Keratinocyte (primary cell): ENCODE data around the gene FZR1. TPM values are rescaled to one million over a fixed set of nuclear protein-coding genes. Genes with fewer than 3 reads are reported as not detected.
"Not testable (repeated sequence)": the region's sequence is repeated elsewhere in the genome, so short reads cannot be mapped to it uniquely, and the experiment has no call there.

Source experiments
- DNase-seq: peaks from one replicate; pipeline ENCODE4 v3.0.0-alpha.2; 2011; ENCODE audit warnings: low read depth, missing footprints, low spot score
- FAIRE-seq: peaks from 2 replicates; lab custom pipeline; 2011; peaks lifted over from hg19 to GRCh38; lab: Jason Lieb, UNC
- H2AFZ ChIP-seq: 2 replicates; pipeline ENCODE4 v1.6.0; 2012; ENCODE audit warnings: low read length, control low read depth, inconsistent platforms; ENCODE audit not compliant: control insufficient read depth
- H3K27ac ChIP-seq: 2 replicates; pipeline ENCODE4 v1.5.1; 2011; ENCODE audit warnings: low read length; ENCODE audit not compliant: control insufficient read depth, insufficient read depth
- H3K27me3 ChIP-seq: 3 replicates; pipeline ENCODE4 v1.6.0; 2011; ENCODE audit warnings: low read length; ENCODE audit not compliant: control insufficient read depth, insufficient read depth; ENCODE audit errors: extremely low read depth
- H3K36me3 ChIP-seq, 2 experiments: 2 replicates in 1 of 2; 3 replicates in 1 of 2; pipeline ENCODE4 v1.5.1; 2011; ENCODE audit warnings: low read length in 2 of 2, mild to moderate bottlenecking in 1 of 2; ENCODE audit not compliant: control insufficient read depth in 2 of 2, insufficient read depth in 2 of 2; ENCODE audit errors: extremely low read depth in 1 of 2
- H3K4me1 ChIP-seq: 3 replicates; pipeline ENCODE4 v1.5.1; 2011; ENCODE audit warnings: low read length; ENCODE audit not compliant: control insufficient read depth, insufficient read depth; ENCODE audit errors: extremely low read depth
- H3K4me2 ChIP-seq: 3 replicates; pipeline ENCODE4 v1.6.0; 2011; ENCODE audit warnings: low read depth, low read length; ENCODE audit not compliant: control insufficient read depth, insufficient read depth; ENCODE audit errors: extremely low read depth
- H3K4me3 ChIP-seq, 3 experiments: fragments of 200-600 bp in 1 of 3; sonication (generic) in 1 of 3; 2 replicates in 2 of 3; 3 replicates in 1 of 3; pipeline ENCODE4 v1.5.1; 2011 to 2016; ENCODE audit warnings: low read length in 3 of 3, mild to moderate bottlenecking in 3 of 3, control low read depth in 2 of 3, inconsistent platforms in 1 of 3, low read depth in 1 of 3, mixed read lengths in 1 of 3, mixed run types in 1 of 3, moderate library complexity in 1 of 3; ENCODE audit not compliant: control insufficient read depth in 2 of 3, insufficient read depth in 2 of 3; ENCODE audit errors: extremely low read depth in 1 of 3
- H3K79me2 ChIP-seq: 2 replicates; pipeline ENCODE4 v1.6.0; 2012; ENCODE audit warnings: low read length; ENCODE audit not compliant: control insufficient read depth, insufficient read depth
- H3K9ac ChIP-seq: 3 replicates; pipeline ENCODE4 v1.6.0; 2011; ENCODE audit warnings: low read length; ENCODE audit not compliant: control insufficient read depth, insufficient read depth; ENCODE audit errors: extremely low read depth
- H3K9me1 ChIP-seq: 3 replicates; pipeline ENCODE4 v1.6.0; 2011; ENCODE audit warnings: low read length; ENCODE audit not compliant: control insufficient read depth, insufficient read depth; ENCODE audit errors: extremely low read depth
- H3K9me3 ChIP-seq: 2 replicates; pipeline ENCODE4 v1.5.1; 2012; ENCODE audit warnings: low read depth, low read length; ENCODE audit not compliant: control insufficient read depth
- H4K20me1 ChIP-seq: 3 replicates; pipeline ENCODE4 v1.6.0; 2011; ENCODE audit warnings: low read length; ENCODE audit not compliant: control insufficient read depth, insufficient read depth; ENCODE audit errors: extremely low read depth
- CTCF ChIP-seq, 3 experiments: IDR thresholded peaks in 1 of 3; conservative IDR thresholded peaks in 1 of 3; optimal IDR thresholded peaks in 1 of 3; 2 replicates in 2 of 3; 3 replicates in 1 of 3; pipeline versions ENCODE3 to v1.5.1; 2011; ENCODE audit warnings: low read length in 3 of 3, mild to moderate bottlenecking in 3 of 3, moderate library complexity in 2 of 3, control low read depth in 1 of 3, inconsistent platforms in 1 of 3; ENCODE audit not compliant: insufficient read depth in 2 of 3; ENCODE audit errors: extremely low read depth in 1 of 3
- EZH2 ChIP-seq: IDR thresholded peaks from one replicate; pipeline ENCODE4 v1.6.1; 2012; ENCODE audit warnings: inconsistent platforms, mild to moderate bottlenecking, low read length, moderate library complexity
- dilution Hi-C: fragments of 300-500 bp; cut with MboI; formaldehyde crosslinking; loops from one replicate; pipeline ENCODE4 v1.7.0; 2020; ENCODE audit warnings: low sequenced_read_pairs; ENCODE audit not compliant: extremely low pct_ligation_motif_present
- polyA plus RNA-seq, 5 experiments: library from polyadenylated mRNA; depleted of rRNA in 3 of 5; stranded (reverse) in 3 of 5; stranded (forward) in 1 of 5; unstranded in 1 of 5; fragments of >200 nt; gene quantifications; 1 replicate in 1 of 5; 2 replicates in 3 of 5; 3 replicates in 1 of 5; pipeline versions ENCODE4 v1.2.1 to v1.2.3, GENCODE V29; 2011 to 2012; ENCODE audit warnings: missing spikeins in 2 of 5, low read depth in 1 of 5, low replicate concordance in 1 of 5

Gene FZR1
- polyA plus RNA-seq, 1 donor (not counting 4 experiments of a cell fraction or from before 2014, with no cell fraction given) = 23.3 TPM

DNA sequence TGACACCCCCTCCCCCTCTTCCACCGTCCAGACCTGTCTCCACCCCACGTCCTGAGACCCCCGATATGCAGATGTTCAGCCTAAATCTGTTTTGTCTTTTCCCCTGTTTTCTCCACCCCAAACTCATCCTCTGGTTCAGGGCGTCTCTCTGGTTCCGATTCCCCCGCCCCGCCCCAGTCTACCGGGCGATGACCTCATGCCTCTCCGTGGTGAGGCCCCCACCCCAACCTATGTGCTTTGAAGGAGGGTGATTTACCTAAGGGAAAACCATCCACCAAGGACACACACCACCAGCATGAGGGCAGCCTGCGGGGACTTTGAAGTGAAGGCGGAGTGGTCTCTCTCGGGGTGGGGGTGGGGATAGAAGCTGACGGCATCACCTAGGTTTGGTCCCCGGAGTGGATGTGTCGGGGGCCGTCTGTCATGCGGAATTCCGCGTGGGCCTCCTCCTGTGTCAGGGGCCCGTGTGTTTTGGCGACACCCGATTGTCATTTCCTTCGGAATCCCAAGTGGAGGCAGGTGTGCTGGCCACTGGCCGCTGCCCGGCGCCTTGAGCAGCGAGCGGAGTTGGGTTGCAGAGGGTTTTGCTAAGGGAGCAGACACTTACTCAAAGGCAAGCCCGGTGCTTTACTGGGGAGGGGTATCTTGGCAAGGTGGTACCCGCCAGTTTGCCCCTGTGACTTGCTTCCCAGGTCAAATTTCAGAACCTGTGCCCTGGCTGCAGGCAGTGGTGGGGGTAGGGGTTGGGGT is 1.4 kb downstream of the FZR1 start:
- no peak for TF ChIP-seq EZH2
- Histone ChIP-seq H3K27me3 (no peaks in the 10 kb centered on the region), H3K36me3 (peaks cover 16 to 21% of the 10 kb centered on the region in 2 experiments), H4K20me1 (peaks cover 18% of the 10 kb centered on the region), H3K79me2 (peaks cover 60% of the 10 kb centered on the region), H3K9me1 (peaks cover 8% of the 10 kb centered on the region), H3K4me1 (peaks cover 25% of the 10 kb centered on the region), H2AFZ (peak overlapping the region; percentile 4), H3K9me3 (no peaks in the 10 kb centered on the region), H3K27ac (peak overlapping the region; percentile 97), H3K9ac (peak overlapping the region; percentile 91), H3K4me3 (peak overlapping the region; percentile 80 to 87 (median 82)), H3K4me2 (peak overlapping the region; percentile 94)
- DNase-seq = no peak
- dilution Hi-C loops = no loop called here
- no peak for FAIRE-seq

DNA sequence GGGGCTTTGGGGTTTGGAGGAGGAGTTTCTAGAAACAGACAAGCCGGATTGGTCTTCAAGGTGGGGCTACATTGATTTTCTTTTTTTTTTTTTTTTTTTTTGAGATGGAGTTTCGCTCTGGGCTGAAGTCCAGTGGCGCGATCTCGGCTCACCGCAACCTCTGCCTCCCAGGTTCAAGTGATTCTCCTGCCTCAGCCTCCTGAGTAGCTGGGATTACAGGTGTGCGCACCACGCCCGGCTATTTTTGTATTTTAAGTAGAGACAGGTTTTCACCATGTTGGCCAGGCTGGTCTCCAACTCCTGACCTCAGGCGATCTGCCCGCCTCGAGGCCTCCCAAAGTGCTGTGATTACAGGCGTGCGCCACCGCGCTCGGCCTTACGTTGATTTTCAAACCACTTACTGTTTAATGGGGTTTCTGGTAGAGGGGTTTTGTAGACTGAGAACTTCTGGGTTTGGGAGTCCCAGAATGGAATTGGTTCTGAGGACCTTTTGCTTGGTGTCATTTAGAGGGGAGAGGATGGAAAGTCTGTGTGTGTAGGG is 2.1 kb downstream of the FZR1 start:
- peaks cover 16 to 22% of the 10 kb centered on the region in 2 experiments for H3K36me3 ChIP-seq
- H3K4me1 ChIP-seq = peaks cover 25% of the 10 kb centered on the region
- peaks cover 18% of the 10 kb centered on the region for H4K20me1 ChIP-seq
- DNase-seq, H3K9me1 ChIP-seq, H3K9me3 ChIP-seq, H3K9ac ChIP-seq, dilution Hi-C loops, FAIRE-seq, H3K27me3 ChIP-seq, H2AFZ ChIP-seq, H3K4me3 ChIP-seq: not testable (repeated sequence)
- H3K79me2 ChIP-seq = peaks cover 66% of the 10 kb centered on the region
- H3K27ac ChIP-seq = peak overlapping the region; percentile 73
- peak overlapping the region; percentile 94 for H3K4me2 ChIP-seq

DNA sequence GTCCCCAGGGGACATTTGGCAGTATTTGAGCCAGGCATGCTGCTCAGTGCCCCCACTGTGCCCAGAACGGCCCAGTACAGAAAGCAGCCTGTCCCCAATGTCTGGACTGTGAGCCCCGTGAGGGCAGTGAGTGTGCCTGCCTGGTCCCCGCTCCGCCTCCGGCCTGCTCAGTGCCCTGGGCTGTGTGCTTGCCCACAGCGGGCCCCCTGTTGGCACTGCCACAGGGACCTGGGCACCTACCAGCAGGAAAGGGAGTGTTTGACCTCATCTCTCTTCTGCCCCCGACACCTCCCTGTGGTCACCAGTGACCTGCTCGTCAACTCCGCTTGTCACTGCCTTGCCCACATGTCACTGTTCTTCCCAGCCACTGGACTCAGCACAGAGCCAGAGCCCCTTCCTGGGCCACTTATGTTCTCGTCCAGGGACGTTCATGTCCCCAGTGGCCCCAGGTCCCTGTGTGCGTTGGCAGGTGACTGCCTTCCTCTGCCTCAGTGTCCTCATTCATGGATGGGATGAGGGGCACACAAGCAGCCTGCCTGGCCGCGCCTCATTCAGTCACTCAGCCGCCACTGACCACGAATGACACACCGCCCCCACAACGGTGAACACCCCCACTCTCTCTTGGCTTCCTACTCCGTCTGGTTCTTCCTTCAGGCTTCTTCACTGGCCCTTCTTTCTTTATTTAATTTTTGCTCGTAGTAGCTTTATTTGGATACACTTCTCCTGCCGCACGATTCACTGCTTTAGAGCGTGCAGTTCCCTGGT is 2.8 kb downstream of the FZR1 start:
- H3K9me3 ChIP-seq = no peaks in the 10 kb centered on the region
- H3K9ac ChIP-seq = peak overlapping the region; percentile 33
- peaks cover 74% of the 10 kb centered on the region for H3K79me2 ChIP-seq
- peak overlapping the region; percentile 51 for H3K4me2 ChIP-seq
- no peak for FAIRE-seq
- H3K9me1 ChIP-seq = peaks cover 9% of the 10 kb centered on the region
- DNase-seq = no peak
- dilution Hi-C loops = no loop called here
- TF ChIP-seq EZH2 = no peak
- TF ChIP-seq CTCF (optimal IDR thresholded peaks at IDR 0.05 in 1 of 3, IDR thresholded peaks at IDR 0.05 in 1 of 3, conservative IDR thresholded peaks at IDR 0.05 in 1 of 3; ENCODE audit: extremely low read depth in 1 of 3, insufficient read depth in 2 of 3, low read length in 3 of 3) = no peak
- peaks cover 23% of the 10 kb centered on the region for H4K20me1 ChIP-seq
- peak overlapping the region; percentile 73 for H3K27ac ChIP-seq
- H3K27me3 ChIP-seq = no peaks in the 10 kb centered on the region
- peaks cover 19 to 22% of the 10 kb centered on the region in 2 experiments for H3K36me3 ChIP-seq
- H2AFZ ChIP-seq = no peak overlapping the region
- no peak overlapping the region for H3K4me3 ChIP-seq
- peaks cover 25% of the 10 kb centered on the region for H3K4me1 ChIP-seq
